SK-MEL-5 (cell line): ENCODE measurements around the gene OGG1. TPM values are rescaled to one million over a fixed set of nuclear protein-coding genes. Genes with fewer than 3 reads are reported as not detected.

Experiments used
- DNase-seq: peaks from one replicate; pipeline ENCODE4 v3.0.0-alpha.2; 2016; ENCODE audit warnings: low read depth, low spot score
- in situ Hi-C: cut with HindIII; loops from 2 replicates; pipeline ENCODE4 v1.10.0; 2016; ENCODE audit warnings: low sequenced_read_pairs, high pct_unique_total_duplicates, low pct_unique_long_range_greater_than_20kb
- total RNA-seq: library from RNA; depleted of rRNA; stranded (reverse); fragments of >200 nt; shearing (Covaris generic); gene quantifications from 2 replicates; pipeline ENCODE4 v1.2.3, GENCODE V29; 2014; rRNA removed

Gene OGG1
- total RNA-seq, 1 experiment from 2014 or later: 11.0 TPM

DNA sequence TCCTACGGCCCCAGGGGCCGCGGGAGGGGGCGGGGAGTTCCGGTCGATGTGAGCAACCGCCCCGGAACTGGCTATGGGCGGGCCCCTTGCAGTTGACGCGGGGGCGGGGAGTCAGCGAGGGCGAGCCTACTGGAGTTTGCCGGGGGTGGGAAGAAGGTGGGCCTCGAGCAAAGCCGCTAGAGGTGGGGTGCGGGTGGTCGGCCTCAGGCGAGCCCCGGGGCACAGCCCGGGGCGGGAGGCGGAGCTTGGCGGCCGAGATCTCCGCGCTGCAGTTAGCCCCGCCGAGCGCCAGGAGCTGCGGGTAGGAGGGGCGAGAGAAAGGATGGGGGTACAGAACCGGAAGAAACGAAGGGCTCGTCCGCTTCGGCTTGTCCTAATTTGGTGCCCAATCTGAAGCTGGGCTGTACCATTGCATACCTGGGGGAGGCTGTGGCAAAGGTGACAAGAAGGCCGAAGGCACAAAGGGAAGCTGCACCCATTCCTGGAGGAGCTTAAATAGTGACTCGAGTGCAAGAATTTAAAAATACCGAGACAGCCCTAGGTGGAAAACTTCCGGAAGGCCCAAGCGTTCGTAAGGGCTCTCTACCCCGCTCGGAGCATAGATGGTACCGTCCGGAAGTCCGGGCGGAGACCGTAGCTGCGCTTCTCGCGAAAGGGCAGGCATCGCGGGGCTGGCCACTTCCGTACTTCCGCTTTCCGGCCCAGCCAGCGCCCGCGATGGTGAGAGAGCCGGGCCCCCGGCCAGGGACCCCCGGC is 42.8 kb downstream of the OGG1 start, which contains the start of the genes ARPC4 and TADA3:
Gene ARPC4, plus strand, starts transcription at position 678 of the 756 bp plus-strand sequence. Its CDS starts 40 bp downstream, at position 718.
Gene TADA3, minus strand, starts transcription at position 69 of the 756 bp plus-strand sequence. CDS start 1,007 bp downstream, outside the sequence.
- DNase-seq: peak; percentile 94
- in situ Hi-C loops: no loop called here

DNA sequence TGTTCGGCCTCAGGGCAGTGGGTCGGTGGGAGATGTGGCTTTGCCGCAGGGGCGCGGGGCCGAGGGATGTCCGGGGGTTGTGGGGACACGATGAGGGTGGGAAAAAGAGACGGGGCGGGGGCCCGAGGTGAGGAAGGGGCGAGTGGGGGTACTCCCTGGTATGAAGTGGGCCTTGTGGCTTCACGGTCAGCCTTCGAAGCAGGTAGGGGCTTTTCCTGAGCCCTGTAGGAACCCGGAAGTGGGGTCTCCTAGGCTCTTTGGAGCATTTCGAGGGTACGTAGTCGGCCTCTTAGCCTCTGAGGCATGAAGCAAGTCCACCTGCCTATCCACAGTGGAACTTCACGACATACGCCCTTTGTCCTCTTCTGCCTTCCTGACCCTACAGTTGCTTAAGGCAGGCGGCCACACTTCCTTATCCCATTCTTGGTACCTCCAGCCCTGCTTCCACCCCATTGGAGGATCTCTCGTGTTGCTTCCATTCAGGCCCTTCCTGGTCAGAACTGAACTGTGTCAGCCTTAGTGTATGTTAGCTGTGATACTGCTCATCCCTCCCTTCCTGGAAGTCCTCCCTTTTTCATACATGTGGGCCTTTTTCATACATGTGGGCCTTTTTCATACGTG is 43.5 kb downstream of the OGG1 start:
- in situ Hi-C loops: no loop called here
- DNase-seq: peak; percentile 32

DNA sequence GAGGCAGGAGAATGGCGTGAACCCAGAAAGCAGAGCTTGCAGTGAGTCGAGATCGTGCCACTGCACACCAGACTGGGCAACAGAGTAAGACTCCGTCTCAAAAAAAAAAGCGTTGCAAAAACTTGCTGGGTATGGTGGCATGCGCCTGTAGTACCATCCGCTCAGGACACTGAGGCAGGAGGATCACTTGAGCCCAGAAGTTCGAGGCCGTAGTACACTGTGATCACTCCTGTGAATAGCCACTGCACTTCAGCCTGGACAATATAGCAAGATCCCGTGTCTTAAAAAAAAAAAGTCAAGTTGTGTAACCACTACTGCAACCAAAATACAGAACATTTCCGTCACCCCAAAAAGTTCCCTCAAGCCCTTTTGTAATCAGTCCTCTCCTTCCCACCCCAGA is 44.6 kb downstream of the OGG1 start:
- no peak for DNase-seq
- in situ Hi-C loops: no loop called here

DNA sequence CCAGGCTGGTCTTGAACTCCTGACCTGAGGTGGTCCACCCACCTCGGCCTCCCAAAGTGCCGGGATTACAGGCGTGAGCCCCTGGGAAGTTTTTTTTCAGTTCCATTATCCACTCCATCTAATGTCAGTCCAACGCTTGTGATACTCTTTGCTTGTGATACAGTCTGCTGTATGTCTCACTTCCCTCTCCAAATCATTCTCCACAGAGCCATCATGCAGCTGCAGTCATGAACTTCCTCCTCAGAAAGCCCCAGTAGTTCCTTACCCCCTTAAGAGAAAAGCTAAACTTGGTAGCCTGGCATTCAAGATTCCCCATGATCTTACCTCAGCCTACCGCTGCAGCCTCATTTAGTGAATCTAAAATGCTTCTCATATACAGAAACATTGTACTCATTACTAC is 45.5 kb downstream of the OGG1 start:
- DNase-seq: no peak
- in situ Hi-C loops: no loop called here

DNA sequence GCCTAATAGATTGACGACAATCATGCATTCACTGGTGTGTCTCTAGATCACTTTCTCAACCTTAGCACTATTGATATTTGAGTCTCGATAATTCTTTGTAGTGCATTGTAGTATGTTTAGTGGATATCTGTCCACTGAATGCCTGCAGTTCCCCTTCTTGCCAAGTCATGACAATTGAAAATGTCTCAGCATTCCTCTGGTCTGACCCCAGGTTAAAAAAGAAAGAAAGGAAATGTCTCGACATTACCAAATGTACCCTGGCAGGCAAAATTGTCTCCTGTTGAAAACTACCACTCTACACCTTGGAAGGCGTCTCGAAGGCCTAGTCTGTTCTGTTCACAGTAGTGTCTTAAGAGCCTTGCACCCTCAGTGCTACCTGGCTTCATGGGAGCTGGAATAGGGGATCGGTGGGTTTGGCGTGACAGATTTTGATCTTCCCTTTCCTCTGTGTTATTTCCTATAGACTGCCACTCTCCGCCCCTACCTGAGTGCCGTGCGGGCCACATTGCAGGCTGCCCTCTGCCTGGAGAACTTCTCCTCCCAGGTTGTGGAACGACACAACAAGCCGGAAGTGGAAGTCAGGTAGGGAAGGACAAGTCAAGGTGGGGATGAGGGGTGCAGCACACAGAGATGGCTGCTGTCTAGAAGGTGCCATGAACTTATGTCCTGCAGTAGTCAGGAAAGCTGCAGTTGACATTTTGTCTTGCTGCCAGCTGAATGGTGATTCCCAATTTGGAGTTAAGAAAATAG is 47.6 kb downstream of the OGG1 start:
- DNase-seq: no peak
- in situ Hi-C loops: no loop called here

DNA sequence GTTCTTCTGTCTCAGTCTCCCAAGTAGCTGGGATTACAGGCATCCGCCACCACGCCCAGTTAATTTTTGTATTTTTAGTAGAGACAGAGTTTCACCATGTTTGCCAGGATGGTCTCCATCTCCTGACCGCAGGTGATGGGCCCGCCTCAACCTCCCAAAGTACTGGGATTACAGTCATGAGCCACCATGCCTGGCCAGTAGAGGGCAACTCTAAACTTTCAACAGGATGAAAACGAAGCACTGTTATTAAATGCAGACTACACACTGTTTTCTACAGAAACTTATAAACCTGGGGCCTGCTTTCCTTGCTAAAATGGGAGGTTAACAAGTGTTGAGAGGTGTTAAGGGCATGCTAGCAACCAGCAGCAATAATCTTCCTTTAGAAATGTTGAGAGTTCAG is 50.8 kb downstream of the OGG1 start:
- in situ Hi-C loops: loop anchor here (25.0 kb wide), 1 partner anchor 162 kb away; the partner anchor contains the start of gene PRRT3
- DNase-seq: peak; percentile 30

DNA sequence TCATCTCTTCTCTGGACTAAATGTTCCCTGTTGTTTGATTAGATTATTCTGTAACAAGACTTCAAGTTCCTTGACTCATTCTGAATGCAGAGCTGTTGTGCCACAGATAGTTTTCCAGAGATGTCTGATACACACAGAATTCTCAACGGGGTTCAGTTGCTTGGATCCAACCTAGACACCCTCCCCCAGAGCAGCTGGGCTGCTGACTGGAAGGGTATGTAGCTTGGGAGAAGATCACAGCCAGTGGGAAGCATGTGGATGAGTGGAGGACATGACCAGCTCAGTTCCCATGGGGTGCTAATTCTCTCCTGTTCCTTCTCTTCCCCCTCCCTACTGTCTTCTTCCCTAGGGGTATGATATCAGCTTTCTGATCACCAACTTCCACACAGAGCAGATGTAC is 53.7 kb downstream of the OGG1 start:
- DNase-seq: no peak
- in situ Hi-C loops: loop anchor here (25.0 kb wide), 1 partner anchor 159 kb away; the partner anchor contains the start of gene PRRT3

DNA sequence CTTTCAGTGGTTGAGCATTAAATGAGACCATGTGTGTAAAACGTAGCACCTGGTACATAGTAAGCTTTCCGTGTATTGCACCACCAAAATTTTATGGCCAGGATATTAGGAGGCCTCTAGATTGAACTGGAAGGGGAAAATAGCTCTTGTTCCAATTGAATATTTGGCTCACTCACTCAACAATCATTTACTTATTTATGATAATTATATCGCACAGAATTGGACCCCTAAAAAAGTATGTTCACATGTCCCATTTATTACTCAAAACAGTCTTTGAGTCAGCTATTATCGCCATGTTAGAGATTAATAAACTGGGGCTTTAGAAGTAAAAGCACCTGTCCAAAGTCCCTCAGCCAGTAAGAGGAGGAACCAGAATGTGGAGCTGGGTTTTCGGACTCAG is 55.2 kb downstream of the OGG1 start:
- in situ Hi-C loops: loop anchor here (25.0 kb wide), 1 partner anchor 157 kb away; the partner anchor contains the start of gene PRRT3
- no peak for DNase-seq

DNA sequence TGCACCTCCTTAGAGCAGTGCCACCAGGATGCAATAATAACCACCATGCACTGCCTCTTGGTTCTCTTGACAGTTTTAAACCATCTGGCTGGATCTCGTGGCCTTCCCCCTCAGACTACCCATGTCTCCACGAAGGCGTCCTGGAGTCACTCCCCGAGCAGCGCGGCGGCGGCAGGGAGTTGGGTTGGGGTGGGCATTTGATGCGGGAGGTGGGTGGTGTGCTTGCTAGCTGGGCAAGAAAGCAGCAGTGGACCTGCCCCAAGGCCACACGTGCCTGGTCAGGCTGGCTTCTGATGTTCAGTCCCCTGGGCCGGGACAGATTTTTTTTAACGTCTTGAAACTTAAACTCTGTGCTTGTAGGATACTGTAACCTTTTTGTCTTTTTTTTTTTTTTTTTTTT is 56.4 kb downstream of the OGG1 start:
- in situ Hi-C loops: loop anchor here (25.0 kb wide), 1 partner anchor 156 kb away; the partner anchor contains the start of gene PRRT3
- DNase-seq: no peak

Other genes starting within 250 kb of the OGG1 start
- gene LHFPL4, start 196.1 kb upstream of the OGG1 start, total RNA-seq: 0.61 and 1.3 TPM in 2 replicates
- gene MTMR14, start 100.4 kb upstream of the OGG1 start, total RNA-seq: 53.4 and 55.3 TPM in 2 replicates
- 0.53 and 0.79 TPM in 2 replicates for gene CPNE9, start 46.1 kb upstream of the OGG1 start, total RNA-seq
- gene BRPF1, start 18.2 kb upstream of the OGG1 start, total RNA-seq: 17.7 and 18.8 TPM in 2 replicates
- gene CAMK1, start 20.0 kb downstream of the OGG1 start, total RNA-seq: 0.19 and 0.32 TPM in 2 replicates
- gene TADA3, start 42.5 kb downstream of the OGG1 start, total RNA-seq: 74.0 and 75.7 TPM in 2 replicates
- 251 and 255 TPM in 2 replicates for gene ARPC4, start 43.1 kb downstream of the OGG1 start, total RNA-seq
- gene TTLL3, start 60.3 kb downstream of the OGG1 start, total RNA-seq: 4.2 and 4.4 TPM in 2 replicates
- gene RPUSD3, start 94.1 kb downstream of the OGG1 start, total RNA-seq: 125 and 127 TPM in 2 replicates
- gene CIDEC, start 130.3 kb downstream of the OGG1 start, total RNA-seq: 0.24 and 0.71 TPM in 2 replicates
- gene JAGN1, start 140.7 kb downstream of the OGG1 start, total RNA-seq: 42.9 and 45.2 TPM in 2 replicates
- 0.05 and 0.29 TPM in 2 replicates for gene IL17RE, start 152.9 kb downstream of the OGG1 start, total RNA-seq
- gene IL17RC, start 167.1 kb downstream of the OGG1 start, total RNA-seq: 49.0 and 49.1 TPM in 2 replicates
- 47.7 and 50.2 TPM in 2 replicates for gene CRELD1, start 183.9 kb downstream of the OGG1 start, total RNA-seq
- gene PRRT3, start 202.5 kb downstream of the OGG1 start, total RNA-seq: 0.34 and 0.51 TPM in 2 replicates
- gene EMC3, start 236.9 kb downstream of the OGG1 start, total RNA-seq: 213 and 253 TPM in 2 replicates